Measurements from ENCODE around the gene NCOR1.

GRCh38 chr17:16129441-16130205, 85.7 kb downstream of the NCOR1 start:
- TF ChIP-seq CTCF (IDR thresholded peaks at IDR 0.05; ENCODE audit: low read length) (no peak), EZH2 (optimal IDR thresholded peaks at IDR 0.05; ENCODE audit: low read depth, low read length) (no peak), EZH2phosphoT487 (IDR thresholded peaks at IDR 0.05; ENCODE audit: low read length) (no peak)
